ENCODE results near the gene TMEM43.

Gene TMEM43

DNA sequence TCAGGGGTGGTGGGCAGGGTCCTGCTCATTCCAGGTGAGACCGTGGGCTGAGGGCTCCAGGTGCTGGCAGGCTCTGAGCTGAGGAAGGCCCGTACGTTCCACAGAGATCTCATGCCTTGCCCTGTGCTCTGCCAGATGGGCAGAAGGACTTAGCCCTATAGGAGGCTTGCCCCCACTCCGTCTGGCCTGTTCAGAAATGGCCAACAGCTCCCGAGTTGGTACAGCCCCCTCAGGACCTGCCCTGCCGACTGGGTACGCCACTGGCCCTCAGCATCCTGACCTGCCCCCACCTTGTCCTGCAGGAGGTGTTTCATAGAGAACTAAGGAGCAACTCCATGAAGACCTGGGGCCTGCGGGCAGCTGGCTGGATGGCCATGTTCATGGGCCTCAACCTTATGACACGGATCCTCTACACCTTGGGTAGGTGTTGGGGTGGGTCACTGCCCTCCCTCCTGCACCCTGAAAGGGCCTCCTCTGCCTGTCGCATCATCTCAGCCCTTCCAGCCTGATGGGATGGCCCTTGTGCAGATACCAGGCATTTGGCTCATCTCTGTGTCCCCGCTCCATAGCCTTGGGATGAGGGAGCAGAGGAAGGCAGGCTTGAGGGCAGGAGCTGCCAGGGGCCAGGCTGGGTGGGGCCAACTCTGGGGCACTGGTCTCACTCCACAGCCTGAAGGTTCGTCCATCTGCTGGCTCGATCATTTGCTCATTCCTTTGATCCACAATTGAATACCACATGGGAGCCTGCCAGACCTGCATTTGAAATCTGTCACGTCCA is 14.2 kb downstream of the TMEM43 start:
- no peak for DNase-seq

DNA sequence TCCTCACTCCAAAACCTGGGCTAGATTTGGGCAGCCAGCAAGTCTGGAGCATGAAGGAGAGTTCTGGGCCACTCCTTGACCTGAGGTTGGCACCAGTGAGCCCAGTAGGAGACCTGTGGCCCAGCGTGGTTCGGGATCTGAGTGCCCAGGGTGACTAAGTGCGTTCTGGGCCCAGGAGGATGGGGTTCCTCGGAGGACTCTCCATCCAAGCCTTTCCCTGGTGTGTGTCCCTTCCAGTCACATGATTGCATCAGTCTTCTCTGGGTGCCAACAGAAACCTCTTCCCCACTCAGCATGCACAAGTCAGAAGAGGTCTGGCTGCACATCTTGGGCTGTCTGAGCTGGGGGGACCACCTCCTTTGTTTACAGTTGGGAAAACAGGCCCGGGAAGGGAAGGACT is 14.9 kb downstream of the TMEM43 start:
- no peak for DNase-seq

DNA sequence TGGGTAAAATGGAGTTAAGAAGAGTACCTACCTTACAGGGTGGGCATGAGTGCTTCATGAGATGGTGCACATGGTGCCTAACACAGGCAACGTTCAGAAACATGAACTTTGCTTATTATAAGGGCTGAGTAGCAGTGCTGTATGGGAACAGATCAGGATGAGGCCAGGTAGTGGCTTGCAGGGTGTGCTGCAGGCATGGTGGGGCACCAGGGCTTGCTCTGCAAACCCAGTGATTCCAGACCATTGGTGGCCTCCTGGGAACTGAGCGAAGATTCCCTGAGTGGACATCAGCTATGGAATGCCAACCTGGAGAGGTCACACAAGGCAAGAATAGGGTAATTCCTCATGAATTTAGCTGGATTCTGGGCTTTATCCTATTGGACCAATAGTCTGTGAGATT is 15.8 kb downstream of the TMEM43 start:
- no peak for DNase-seq

DNA sequence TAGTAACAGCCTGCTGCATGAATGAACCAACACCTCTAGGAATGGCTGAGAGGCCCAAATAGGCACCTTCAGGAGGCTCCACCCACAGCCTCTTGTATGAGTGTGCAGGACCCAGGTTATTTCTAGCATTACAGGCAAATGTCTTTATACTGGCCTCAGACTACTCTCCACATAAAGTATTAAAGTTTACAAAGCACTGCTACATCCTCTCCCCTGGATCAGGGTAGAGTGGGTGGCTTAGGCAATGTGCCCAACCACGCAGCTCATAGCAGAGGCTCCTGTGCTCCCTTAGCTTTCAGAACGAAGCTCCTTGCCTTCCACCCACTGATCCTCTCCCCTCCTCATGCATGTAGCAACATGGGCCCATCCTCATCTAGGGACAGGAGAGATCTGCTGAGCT is 16.3 kb downstream of the TMEM43 start:
- no peak for DNase-seq

DNA sequence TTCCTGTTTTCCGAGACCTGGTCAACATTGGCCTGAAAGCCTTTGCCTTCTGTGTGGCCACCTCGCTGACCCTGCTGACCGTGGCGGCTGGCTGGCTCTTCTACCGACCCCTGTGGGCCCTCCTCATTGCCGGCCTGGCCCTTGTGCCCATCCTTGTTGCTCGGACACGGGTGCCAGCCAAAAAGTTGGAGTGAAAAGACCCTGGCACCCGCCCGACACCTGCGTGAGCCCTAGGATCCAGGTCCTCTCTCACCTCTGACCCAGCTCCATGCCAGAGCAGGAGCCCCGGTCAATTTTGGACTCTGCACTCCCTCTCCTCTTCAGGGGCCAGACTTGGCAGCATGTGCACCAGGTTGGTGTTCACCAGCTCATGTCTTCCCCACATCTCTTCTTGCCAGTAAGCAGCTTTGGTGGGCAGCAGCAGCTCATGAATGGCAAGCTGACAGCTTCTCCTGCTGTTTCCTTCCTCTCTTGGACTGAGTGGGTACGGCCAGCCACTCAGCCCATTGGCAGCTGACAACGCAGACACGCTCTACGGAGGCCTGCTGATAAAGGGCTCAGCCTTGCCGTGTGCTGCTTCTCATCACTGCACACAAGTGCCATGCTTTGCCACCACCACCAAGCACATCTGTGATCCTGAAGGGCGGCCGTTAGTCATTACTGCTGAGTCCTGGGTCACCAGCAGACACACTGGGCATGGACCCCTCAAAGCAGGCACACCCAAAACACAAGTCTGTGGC is 16.9 kb downstream of the TMEM43 start:
- no peak for DNase-seq

DNA sequence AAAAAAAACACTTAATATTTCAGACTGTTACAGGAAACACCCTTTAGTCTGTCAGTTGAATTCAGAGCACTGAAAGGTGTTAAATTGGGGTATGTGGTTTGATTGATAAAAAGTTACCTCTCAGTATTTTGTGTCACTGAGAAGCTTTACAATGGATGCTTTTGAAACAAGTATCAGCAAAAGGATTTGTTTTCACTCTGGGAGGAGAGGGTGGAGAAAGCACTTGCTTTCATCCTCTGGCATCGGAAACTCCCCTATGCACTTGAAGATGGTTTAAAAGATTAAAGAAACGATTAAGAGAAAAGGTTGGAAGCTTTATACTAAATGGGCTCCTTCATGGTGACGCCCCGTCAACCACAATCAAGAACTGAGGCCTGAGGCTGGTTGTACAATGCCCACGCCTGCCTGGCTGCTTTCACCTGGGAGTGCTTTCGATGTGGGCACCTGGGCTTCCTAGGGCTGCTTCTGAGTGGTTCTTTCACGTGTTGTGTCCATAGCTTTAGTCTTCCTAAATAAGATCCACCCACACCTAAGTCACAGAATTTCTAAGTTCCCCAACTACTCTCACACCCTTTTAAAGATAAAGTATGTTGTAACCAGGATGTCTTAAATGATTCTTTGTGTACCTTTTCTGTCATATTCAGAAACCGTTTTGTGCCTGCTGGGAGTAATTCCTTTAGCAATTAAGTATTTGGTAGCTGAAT is 17.9 kb downstream of the TMEM43 start:
- no peak for DNase-seq

DNA sequence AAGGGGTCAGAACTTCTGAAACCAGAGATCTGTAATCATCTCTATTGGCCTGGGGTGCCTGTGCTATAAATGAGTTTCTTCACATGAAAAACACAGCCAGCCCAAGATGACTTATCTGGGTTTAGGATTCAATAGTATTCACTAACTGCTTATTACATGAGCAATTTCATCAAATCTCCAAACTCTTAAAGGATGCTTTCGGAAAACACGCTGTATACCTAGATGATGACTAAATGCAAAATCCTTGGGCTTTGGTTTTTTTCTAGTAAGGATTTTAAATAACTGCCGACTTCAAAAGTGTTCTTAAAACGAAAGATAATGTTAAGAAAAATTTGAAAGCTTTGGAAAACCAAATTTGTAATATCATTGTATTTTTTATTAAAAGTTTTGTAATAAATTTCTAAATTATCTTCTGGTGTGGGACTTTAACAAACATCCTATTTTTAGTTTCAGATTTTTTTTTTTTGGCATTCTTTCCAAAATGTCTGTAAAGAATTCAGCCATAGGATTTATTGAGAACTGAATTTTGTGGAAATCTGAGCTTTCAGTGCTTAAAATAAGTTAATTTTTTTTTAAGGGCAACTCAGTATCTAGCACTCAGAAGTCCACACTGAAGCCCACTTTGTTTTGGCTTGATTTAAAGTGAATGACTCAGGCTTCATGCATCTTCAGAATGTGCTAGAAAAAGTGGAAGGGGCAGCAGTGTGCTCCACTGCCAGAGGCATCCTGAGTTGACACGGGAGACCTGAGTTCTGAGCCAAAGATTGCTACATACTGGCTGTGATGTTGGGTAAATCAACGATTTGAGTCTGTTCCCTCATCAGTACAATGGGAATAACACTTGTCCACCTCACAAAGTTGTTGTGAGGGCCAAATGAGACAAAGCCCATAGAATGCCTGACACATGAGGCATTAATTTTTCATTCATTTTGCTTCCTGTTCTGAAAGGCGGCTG is 18.7 kb downstream of the TMEM43 start:
- DNase-seq: no peak

DNA sequence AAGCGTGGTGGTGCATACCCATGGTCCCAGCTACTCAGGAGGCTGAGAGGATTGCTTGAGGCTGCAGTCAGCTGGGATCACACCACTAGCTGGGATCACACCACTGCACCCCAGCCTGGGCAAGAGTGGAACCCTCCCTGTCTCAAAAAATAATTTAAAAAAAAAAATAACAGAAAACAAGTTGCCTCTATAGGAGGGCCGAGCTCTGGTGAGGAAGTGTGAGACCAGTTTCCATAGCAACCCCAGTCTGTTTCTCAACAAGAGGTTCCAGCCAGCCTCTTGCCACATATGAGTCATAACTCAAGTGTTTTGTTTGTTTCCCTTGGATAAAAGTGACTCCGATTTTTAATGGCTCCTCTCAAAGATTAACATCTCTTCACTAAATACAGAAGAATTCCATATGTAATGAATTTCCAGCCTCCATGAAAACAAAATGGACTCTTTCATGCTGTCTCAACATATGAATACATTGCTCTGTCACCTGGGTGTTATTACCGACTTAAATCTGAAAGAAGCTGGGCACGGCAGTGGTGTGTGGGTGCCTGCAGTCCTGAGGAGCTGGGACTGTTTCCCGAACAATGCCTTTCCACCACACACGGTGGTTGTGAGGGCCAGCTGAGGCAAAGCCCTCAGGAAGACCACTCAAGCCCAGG is 19.7 kb downstream of the TMEM43 start:
- no peak for DNase-seq

DNA sequence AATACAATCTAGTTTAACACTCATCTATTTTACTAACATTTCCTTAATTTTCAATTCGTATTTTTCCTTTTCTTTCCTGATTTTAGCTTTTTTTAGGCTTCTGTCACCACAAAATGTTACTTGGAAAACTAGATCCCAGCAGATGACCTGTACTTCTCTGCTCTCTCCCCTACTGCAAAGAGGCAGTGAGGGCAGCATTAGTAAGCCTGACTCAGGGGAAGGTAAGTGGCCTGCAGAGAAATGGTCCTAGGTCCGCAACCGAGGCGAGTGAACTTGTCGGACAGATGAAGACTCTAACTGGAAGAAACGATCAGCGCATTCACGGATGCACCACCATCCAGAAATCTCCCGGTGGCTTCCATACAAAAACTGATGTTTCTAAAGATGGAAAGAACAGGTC is 20.4 kb downstream of the TMEM43 start:
- no peak for DNase-seq

DNA sequence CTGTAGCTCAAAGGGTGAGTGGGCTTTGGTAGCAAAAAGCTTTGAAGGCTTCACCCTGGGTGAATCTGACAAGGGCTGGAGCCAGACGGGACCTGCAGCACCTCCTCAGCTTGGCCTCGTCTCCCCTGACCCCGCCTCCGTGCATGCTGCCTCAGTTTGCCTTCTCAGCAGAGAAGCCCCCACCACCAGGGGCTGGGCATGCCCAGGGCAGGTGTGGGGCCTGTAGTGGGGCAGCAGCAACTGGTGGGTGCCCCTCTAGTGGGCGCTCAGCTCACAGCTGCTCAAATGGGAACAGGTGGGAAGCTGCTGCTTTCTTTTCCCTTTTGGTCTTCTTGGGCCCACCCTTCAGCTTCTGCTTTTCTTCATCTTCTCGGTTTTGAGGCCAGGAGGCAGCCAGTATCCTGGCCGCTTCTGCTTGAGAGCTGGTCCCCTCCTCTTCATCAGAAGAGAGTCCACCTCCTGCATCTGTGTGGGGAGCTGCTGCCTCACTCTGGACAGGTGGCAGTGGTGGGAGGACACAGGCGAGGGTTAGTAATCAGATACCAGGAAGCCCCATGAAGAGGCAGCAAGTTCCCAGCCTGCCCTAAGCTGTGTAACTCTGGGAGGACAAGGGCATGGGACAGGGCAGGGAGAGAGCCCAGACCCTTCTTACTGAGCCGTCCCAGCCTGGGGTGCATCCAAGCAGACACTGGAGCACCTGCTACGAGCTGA is 21.0 kb downstream of the TMEM43 start:
- DNase-seq: no peak

DNA sequence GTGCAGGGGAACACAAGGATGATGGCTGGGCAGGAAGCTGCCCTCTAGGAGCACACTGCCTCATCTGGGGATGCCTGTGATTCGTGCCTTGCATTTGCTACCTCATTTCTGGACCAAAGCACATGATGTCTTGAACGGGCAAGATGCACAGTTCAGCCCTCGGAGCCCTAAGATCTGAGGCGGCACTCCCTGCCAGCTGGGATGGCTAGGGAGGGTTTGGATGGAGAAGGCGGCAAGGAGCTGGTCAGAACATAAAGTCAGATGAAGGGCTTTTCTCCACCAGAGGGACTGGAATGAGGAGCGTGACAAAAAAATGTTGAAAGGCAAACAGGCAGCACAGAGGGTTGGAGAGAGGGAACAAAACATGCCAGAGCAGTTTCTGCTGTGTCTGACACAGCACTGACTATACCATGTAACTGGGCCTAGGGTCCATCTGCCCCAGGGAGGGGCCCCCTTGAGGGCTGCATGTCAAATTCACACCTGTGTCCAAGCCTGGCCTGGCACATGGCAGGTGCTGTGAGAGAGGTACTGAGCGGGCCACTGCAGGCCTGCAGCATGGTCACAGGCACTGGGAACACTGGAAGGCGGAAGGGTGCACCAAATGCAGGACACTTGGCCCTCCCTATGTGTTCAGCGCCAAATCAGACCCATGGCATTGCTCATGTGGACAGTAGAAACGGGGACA is 21.7 kb downstream of the TMEM43 start:
- DNase-seq: no peak

DNA sequence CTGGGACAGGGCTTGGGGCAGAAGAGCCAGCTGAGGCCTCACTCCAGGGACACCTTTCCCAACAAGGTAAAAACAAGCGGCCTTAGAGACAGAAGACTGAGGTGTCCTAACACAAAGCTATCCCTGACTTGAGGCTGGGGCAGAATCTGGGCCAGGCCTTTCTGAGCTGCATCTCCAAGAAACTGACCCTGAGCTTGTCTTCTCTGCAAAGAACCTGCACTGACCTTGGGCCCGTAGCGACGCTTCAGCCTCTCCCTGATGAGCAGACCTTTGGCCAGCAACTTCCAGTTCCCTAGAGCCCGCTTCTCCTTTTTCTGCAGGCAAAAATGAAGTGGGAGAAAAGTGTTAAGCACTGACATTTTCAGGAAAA is 22.2 kb downstream of the TMEM43 start:
- no peak for DNase-seq

DNA sequence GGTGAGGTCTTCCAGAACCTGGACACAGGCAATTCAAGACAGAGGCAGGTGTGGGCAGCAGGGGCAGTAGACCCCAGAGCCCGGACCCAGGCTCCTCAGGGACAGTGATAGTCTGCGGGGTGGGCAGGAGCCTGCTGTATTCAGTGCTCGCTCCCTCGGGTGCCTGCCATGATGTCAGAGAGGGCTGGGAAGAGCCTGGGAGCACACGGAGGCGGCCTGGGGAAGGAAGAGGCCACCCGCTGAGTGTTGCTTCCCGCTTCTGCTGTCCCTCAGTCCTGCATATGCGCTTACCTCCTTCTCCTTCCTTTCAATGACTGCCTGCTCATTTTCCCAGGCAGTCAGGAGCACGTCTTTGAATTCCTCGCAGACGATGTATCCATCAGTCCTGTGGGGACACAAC is 22.8 kb downstream of the TMEM43 start:
- DNase-seq: no peak

DNA sequence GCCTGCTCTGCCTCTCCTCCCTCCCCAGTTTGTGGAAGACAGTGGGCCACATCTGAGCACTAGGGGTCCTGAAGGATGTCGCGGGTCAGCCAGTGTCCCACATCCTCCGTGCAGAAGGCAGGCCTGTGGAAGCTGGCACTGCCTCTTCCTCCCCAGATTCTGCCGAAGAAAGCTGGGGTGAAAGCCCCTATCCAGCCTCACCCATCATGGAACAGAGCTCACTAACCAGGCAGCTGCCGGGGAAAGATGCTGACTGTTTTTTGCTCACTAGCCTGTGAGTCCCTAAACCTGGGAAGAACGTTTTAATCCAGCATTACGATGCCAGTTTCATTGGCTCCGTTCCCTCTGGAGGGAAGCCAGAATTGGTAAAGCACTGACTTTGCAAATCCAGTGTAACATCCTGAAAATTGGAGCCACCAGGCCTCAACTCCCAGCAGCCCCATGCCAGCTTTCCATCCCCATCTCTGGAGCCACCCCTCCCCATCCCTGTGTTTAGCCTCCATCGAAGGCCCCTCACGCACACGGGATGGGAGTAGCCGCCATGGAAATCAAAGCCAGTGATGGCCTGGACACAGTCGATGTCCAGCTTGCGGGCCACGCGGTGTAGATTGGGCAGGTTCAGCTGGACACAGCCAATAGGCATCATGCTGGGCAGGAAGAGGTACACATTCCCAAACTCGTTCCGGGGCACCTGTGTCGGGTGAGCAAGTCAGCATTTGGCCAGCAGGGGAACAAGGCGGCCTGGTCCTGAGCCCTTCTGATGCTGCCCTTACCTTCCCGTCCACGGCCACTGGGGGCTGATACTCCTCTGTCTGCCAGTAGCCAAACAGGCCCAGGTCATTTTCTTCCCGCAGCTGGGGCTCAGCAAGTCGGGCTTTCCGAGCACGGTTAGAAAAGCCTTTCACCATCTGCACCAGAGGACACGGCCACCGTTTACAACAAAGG is 23.5 kb downstream of the TMEM43 start:
- no peak for DNase-seq

DNA sequence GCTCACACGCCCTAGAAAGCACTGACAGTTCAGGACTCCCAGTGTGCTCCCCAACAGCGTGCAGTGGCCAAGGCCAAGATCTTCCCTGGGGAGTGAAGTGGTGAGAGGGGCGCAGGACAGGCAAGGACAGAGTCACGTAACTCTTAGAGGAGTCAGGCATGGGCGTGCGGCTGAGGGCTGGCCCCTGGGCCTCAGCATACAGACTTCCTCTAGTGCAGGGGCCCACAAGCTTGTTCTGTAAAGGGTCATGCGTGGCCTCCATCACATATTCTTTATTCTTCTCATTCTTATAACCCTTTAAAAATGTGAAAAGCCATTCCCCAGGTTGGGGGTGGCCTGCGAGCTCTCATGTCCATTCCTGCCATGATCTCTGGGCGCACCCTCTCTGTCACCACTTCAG is 25.2 kb downstream of the TMEM43 start:
- DNase-seq: no peak

DNA sequence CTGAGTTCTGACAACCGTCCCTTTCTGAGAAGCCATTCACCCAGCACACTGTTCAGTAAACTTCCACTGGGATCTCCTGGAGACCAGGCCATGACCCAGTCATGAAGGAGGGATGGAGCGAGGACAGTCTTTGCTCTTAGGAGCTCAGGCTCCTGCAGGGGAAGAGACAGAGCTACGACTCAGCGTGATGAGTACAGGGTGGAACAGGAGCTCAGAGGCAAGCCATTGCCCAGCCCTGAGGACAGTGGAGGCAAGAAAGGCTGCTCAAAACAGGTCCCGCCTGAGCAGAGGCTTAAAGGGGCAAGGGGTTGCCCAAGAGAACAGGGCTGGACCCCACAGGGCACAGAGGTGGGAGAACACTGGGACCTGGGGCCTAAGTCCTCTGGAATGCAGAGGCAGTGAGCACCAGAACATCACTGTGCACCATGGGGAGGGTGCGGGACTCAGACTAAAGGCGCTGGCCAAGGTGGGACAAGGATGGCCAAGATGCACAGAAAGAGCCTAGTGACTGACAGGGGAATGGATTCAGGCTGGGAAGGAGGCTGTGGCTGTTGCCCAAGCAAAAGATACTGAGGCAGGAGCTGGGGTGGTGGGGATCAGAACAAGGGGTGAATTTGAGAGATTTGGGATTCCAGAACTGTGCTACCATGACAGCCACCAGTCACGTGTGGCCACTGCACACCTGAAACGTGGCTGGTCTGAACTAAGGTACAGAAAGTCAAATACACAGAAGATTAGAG is 25.8 kb downstream of the TMEM43 start:
- no peak for DNase-seq

DNA sequence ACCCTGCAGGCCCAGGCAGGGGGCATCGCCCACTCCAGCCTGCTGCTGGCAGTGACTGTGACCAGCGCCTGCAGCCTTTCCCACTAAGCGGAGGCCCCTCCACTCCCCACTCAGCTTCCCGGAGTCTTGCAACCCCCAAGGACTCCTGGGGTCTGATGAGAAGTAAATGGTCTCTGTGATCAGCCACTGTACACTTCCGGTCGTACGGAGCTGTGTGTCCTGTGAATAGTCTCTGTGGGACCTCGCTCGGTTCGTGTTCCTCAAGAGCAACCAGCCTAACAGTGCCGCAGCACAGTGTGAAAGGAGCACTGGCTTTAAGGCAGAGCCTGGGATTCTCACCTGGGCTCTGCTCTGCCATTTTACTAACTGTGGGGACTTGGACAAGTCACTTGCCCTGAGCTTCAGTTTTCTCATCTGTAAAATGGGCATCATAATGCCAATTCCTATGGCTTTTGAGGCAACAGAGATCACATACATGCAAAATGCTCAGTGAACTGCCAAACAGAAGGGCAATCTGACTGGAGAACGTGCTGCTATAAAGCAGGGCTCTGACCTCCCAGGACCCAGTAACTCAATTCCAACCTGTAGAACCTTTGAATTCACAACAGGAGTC is 26.7 kb downstream of the TMEM43 start:
- DNase-seq: no peak

DNA sequence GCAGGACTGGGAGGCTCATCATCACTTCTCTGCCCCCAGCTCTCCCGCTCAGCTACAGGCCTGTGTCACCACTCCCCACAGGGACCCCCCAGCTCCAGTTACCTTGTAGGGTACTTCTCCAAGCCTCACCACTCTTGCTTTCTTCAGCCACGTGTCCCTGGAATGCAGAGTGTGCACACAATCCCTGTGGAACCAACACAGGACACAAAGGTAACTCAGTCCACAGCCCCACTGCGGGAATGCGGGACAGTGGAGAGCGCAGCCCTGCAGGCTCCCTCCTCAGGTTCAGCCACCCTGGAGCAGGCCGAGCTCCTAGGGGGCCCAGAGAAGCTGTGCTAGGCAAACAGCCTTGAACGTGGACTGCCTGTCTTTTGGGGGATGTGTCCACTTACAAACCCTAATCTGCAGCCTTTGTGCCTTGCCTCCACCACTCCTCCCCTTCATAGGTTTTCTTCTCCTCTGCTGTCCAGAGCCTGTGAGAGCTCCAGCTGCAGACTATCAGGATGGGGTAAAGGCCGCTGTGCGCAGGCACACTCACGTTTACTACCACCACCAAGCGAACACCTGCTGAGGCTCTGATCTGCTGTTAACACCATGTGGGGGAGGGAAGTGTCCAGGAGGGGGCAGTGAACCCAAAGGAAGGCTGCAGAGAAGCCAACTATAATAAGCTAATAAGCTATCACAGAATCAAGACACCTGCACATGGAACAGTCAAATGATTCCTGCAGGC is 27.5 kb downstream of the TMEM43 start:
- DNase-seq: no peak
